NB4 (cell line): ENCODE results near the gene NAALADL2.

Experiments used
- MYC ChIP-seq: IDR thresholded peaks from 2 replicates; pipeline ENCODE4 v1.6.1; 2011; ENCODE audit warnings: low read depth, low read length
- POLR2A ChIP-seq: IDR thresholded peaks from 2 replicates; pipeline ENCODE4 v1.6.1; 2011; ENCODE audit warnings: mild to moderate bottlenecking; ENCODE audit not compliant: insufficient read length; ENCODE audit errors: extremely low read depth
- TF ChIP-seq, protein P1 (sequence below): IDR thresholded peaks from one replicate; pipeline ENCODE4 v1.5.1; 2012; ENCODE audit warnings: low read depth, low read length
- TF ChIP-seq, protein P2 (sequence below): IDR thresholded peaks from 2 replicates; pipeline ENCODE4 v1.6.1; 2011; ENCODE audit warnings: low read depth, low read length

DNA sequence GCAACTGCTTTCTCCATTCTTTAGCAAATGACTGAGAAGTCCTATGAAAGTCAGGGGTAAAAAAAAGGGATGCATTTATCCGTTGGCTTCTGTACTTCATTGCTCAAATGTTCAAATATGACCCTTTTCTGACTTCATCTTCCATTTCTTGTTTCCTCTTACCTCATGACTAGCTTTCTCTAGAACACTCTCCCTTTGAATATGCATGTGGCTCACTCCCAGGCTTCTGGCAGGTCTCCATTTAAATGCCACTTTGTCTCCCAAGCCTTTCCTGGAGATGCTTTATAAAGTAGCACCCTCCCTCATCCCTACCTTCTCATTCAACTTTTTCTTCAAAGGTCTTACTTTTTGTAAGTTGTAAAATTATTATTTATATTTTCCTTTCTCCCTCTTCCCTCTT is 781.8 kb downstream of the NAALADL2 start:
- TF ChIP-seq, protein P1, sequence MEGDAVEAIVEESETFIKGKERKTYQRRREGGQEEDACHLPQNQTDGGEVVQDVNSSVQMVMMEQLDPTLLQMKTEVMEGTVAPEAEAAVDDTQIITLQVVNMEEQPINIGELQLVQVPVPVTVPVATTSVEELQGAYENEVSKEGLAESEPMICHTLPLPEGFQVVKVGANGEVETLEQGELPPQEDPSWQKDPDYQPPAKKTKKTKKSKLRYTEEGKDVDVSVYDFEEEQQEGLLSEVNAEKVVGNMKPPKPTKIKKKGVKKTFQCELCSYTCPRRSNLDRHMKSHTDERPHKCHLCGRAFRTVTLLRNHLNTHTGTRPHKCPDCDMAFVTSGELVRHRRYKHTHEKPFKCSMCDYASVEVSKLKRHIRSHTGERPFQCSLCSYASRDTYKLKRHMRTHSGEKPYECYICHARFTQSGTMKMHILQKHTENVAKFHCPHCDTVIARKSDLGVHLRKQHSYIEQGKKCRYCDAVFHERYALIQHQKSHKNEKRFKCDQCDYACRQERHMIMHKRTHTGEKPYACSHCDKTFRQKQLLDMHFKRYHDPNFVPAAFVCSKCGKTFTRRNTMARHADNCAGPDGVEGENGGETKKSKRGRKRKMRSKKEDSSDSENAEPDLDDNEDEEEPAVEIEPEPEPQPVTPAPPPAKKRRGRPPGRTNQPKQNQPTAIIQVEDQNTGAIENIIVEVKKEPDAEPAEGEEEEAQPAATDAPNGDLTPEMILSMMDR = no peak
- TF ChIP-seq, protein P2, sequence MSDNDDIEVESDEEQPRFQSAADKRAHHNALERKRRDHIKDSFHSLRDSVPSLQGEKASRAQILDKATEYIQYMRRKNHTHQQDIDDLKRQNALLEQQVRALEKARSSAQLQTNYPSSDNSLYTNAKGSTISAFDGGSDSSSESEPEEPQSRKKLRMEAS = no peak
- no peak for TF ChIP-seq POLR2A
- no peak for TF ChIP-seq MYC
